Measurements from ENCODE around the gene OR10W1.
A peak's percentile ranks its signal among the peaks of the same experiment; 100 is the strongest.

Gene OR10W1

DNA sequence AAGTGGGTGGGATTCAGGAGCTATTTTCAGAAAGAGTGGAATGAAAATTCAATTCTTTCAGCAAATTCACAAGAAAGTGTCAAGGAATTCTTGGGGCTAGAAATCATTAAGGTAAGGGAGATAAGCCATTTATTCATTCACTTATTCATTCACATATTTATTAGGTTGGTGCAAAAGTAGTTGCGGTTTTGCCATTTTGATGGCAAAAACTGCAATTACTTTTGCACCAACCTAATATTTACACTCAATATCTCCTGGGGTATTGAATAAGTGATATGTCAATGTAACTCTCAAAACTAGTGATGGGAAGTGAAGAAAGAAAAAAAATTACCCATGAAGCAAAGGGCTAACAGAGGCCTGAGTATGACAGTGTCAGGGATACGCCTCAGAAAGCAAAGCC is at the start of gene OR10W1:
Gene OR10W1, minus strand, starts transcription at position 119 of the 400 bp plus-strand sequence. CDS start 402 bp downstream, outside the sequence.
- DNase-seq = no peak

DNA sequence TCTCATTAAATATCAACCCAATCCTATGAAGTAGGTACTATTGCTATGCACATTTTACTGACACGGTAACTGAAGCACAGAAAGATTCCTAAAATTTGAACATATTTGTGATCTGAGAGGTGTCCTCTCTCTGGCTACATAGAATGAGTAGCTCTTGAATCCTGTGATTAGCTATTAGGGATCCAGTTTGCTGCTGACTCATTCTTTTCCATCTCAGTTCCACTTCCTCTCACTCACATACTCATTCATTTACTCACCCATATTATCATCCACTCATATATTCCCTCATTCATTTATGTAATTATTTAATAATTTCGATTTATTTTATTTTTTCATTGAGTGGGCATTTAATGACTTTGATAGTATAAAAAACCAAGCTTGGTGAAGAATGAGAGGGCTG is 48.1 kb upstream of the OR10W1 start:
- no peak for DNase-seq

DNA sequence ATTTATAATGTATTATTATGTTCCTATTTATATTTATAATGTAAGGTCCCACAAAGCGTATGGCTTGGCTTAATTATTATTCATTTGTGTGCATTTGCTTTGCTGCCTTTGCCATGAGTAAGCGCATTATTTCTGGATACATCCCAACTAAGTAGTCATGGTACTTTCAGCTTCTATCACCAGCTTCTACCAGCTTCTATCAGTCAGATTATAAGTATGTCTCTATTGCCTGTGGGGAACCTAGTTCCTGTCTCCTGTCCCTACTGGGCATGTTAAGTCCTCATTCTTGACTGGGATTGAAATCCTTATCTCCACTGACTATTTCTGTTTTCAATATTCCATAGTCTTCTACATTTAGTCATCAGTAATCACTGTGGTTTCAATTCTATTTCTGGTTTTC is 33.5 kb upstream of the OR10W1 start:
- no peak for DNase-seq

DNA sequence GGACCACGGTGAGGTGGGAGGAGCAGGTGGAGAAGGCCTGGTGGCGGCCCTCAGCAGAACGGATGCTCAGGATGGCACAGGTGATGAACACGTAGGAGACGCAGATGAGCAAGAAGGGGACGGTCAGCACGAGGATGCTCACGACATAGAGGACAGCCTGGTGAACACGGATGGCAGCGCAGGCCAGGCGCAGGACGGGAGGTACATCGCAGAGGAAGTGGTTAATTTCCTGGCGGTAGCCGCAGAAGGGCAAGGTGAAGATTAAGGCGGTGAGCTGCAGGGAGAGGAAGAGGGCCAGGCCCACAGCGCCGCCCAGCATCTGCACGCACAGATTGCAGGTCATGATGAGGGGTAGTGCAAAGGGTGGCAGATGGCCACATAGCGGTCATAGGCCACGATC is 24.0 kb upstream of the OR10W1 start:
- no peak for DNase-seq

- DNase-seq = no peak
Measured at GRCh38 chr11:58289266-58289665, 21.2 kb upstream of the OR10W1 start.

DNA sequence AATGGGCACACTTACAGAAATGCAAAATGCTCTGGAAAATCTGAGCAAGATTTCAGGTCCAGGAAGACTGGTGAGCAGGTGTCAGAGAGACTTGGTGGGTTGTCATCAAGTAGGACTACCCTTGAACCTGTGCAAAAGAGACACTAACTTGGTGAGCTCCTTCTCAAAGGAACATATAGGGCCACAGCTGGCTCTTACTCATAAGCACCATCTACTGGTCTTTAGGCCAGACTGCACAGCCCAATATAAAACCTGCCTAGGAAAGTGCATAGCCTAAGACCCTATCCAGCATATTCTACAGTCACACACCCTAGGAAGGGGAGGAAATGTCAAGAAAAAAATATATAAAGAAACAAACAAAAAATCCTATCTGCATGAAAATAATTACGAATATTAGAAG is 18.2 kb upstream of the OR10W1 start:
- peak; percentile 34 for DNase-seq

- DNase-seq = no peak
Measured at GRCh38 chr11:58285483-58286040, 17.5 kb upstream of the OR10W1 start.

DNA sequence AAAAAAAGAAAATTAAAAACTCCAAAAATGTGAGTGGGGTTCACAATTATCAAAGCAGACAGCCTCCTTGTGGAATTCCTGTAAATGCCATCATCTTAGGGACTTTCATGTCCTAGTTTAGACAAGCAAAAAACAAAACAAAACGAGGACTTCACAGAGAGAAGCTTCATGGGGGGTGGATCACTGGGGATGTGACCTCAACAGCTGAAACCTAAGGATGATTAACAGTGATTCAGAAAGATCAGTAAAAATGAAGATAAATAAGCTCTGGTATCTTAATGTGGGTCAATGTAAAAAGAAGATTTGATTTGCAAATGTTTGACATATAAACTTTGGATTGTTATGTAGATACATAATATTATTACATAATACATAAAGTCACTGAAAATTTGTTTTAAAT is 8.1 kb upstream of the OR10W1 start:
- no peak for DNase-seq

GRCh38 chr11:58275002-58275401 is 6.9 kb upstream of the OR10W1 start:
- no peak for DNase-seq

DNA sequence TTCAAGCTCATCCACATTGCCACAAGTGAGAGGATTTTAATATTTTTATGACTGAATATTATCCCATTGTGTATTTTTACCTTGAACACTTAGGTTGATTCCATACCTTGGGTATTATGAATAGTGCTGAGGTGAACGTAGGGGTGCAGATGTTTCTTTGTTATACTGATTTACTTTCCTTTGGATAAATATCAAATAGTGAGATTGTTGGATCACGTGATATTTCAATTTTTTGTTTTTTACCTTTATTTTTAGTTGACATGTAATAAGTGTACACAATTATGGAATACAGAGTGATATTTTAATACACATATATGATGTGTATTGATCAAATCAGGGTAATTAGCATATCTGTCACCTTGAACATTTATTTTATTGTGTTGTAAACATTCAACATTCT is 8.1 kb downstream of the OR10W1 start:
- DNase-seq = no peak

DNA sequence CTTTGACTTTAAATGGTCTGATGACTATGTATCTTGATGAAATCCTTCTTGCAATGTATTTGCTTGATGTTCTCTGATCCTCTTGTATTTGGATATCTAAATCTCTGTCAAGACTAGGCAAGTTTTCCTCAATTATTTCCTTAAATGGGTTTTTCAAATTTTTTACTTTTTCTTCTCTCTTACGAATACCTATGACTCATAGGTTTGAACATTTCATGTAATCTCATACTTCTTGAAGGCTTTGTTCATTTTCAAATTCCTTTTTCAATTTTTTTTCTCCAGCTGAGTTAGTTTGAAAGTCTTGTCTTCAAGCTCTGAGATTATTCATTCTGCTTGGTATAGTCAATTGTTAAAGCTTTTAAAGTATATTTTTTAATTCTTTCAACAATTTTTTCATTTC is 13.1 kb downstream of the OR10W1 start:
- DNase-seq = no peak

DNA sequence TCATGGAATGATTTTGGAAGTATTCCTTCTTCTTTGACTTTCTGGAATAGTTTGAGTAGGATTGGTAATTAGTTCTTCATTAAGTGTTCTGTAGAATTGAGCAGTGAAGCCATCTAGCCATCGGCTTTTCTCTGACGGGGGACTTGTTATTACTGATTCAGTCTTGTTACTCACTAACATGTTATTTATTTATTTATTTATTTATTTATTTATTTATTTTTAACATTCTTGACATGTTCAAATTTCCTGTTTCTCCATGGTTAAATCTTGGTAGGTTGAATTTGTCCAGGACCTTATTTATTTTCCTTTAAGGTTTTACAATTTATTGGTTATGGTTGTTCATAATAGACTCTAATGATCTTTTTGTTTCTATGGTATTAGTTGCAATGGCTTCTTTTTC is 24.1 kb downstream of the OR10W1 start:
- DNase-seq = no peak

DNA sequence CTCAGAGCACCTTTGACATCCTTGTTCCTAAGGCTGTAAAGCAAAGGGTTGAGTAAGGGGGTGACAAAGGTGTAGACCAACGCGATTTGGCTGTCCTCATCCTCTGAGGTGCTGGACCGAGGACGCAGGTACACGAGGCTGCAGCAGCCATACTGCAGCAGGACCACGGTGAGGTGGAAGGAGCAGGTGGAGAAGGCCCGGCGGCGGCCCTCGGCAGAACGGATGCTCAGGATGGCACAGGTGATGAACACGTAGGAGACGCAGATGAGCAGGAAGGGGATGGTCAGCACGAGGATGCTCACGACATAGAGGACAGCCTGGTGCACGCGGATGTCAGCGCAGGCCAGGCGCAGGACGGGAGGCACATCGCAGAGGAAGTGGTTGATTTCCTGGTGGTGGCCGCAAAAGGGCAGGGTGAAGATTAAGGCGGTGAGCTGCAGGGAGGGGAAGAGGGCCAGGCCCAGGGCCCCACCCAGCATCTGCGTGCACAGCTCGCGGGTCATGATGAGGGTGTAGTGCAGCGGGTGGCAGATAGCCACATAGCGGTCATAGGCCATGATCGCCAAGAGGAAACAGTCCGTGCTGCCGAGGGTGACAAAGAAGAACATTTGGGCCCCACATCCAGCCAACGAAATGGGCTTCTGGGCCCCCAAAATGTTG is 40.0 kb downstream of the OR10W1 start:
- DNase-seq = no peak

DNA sequence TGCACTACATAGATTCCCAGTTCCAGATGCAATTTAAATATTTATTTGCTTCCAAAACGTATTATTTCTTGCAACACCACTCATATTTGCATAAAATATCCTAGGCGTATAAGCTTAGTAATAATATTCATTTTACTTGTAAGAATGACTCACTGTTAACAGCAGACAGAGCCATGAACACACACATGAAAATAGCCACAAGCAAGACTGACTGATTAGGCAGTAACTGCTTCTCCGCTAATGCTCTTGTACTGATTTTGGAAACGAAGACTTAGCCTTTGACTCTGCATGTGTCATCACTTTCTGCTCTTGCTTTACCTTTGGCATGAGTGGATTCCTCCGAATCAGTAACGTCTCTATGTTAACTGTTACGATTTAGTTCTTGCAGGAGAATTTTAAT is 45.3 kb downstream of the OR10W1 start:
- no peak for DNase-seq

All from NCI-H1092 treated with DMSO at 0.1 percent for 48 hours (cell line).